ENCODE measurements around the gene OR6V1.

Gene OR6V1

DNA sequence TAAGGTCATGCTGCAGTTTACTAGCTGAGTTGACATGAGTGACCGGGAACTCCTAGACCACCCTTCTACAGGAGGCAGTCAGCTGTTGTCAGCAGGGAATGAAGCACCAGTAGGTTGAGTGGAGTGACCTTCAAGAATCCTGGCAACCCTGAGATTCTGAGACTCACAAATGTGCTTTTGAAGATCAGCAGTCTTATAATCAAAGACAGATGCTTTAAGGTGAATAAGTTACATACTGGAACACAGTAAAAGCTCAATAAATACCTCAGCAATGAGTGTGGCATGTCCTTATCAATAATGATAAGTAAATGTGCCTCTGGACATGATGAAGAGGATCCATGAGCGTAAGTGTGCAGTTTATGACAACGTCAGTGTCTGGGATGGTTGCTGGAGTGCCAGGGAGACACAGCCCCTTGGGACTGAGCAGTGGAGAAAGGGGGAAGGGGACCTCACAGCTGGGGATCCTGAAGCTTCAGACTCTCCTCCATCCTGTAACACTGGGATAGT lies 11.9 kb upstream of the OR6V1 start:
- Histone ChIP-seq H3K4me1 (ENCODE audit: insufficient read depth, low read length, severe bottlenecking) (no peaks in the 10 kb centered on the region), H3K4me3 (ENCODE audit: low read depth, low read length, poor library complexity, severe bottlenecking) (no peak overlapping the region), H3K9me3 (ENCODE audit: low read length) (no peaks in the 10 kb centered on the region), H3F3A (ENCODE audit: insufficient read depth, low read length) (no peaks in the 10 kb centered on the region), H4K20me1 (ENCODE audit: insufficient read depth, low read length) (no peaks in the 10 kb centered on the region), H3K27me3 (ENCODE audit: insufficient read depth, low read length) (no peaks in the 10 kb centered on the region), H3K36me3 (ENCODE audit: insufficient read depth, low read length) (no peaks in the 10 kb centered on the region), H2AFZ (ENCODE audit: low read length) (no peak overlapping the region), H3K79me2 (ENCODE audit: insufficient read depth, low read length) (no peaks in the 10 kb centered on the region), H3K27ac (ENCODE audit: low read depth, low read length, poor library complexity, severe bottlenecking) (no peak overlapping the region), H3K9ac (ENCODE audit: low read length) (no peak overlapping the region), H3K9me2 (ENCODE audit: low read depth, low read length) (no peaks in the 10 kb centered on the region), H3K4me2 (ENCODE audit: low read length) (no peak overlapping the region)
- TF ChIP-seq, protein P1, sequence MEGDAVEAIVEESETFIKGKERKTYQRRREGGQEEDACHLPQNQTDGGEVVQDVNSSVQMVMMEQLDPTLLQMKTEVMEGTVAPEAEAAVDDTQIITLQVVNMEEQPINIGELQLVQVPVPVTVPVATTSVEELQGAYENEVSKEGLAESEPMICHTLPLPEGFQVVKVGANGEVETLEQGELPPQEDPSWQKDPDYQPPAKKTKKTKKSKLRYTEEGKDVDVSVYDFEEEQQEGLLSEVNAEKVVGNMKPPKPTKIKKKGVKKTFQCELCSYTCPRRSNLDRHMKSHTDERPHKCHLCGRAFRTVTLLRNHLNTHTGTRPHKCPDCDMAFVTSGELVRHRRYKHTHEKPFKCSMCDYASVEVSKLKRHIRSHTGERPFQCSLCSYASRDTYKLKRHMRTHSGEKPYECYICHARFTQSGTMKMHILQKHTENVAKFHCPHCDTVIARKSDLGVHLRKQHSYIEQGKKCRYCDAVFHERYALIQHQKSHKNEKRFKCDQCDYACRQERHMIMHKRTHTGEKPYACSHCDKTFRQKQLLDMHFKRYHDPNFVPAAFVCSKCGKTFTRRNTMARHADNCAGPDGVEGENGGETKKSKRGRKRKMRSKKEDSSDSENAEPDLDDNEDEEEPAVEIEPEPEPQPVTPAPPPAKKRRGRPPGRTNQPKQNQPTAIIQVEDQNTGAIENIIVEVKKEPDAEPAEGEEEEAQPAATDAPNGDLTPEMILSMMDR (IDR thresholded peaks at IDR 0.05; ENCODE audit: low read length) = no peak
- no peak for TF ChIP-seq EZH2 (IDR thresholded peaks at IDR 0.05; ENCODE audit: borderline replicate concordance, low read length)

DNA sequence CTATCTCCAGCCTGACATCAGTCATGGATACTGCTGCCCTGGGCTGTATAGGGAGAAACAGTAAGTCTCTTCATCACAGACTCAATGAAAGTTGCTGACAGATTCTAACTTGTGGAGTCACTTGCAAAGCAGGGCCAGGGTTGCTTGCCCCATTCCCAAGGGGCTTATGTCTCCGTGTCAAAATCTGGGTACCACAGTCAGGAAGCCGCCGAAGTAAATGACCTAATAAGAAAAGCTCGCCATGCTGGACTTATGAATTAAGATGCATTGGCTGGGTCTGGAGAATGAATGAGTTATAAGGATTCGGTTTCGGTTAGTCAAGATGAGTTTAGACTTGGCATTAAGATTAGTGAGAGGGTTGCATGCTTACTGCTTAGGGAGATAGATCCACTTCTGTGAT lies 10.8 kb upstream of the OR6V1 start:
- H4K20me1 ChIP-seq (ENCODE audit: insufficient read depth, low read length) = no peaks in the 10 kb centered on the region
- no peaks in the 10 kb centered on the region for H3K36me3 ChIP-seq (ENCODE audit: insufficient read depth, low read length)
- H3F3A ChIP-seq (ENCODE audit: insufficient read depth, low read length) = no peaks in the 10 kb centered on the region
- no peaks in the 10 kb centered on the region for H3K27me3 ChIP-seq (ENCODE audit: insufficient read depth, low read length)
- no peak overlapping the region for H3K4me3 ChIP-seq (ENCODE audit: low read depth, low read length, poor library complexity, severe bottlenecking)
- no peaks in the 10 kb centered on the region for H3K4me1 ChIP-seq (ENCODE audit: insufficient read depth, low read length, severe bottlenecking)
- TF ChIP-seq, protein P1 (IDR thresholded peaks at IDR 0.05; ENCODE audit: low read length) = no peak
- TF ChIP-seq EZH2 (IDR thresholded peaks at IDR 0.05; ENCODE audit: borderline replicate concordance, low read length) = no peak
- H3K27ac ChIP-seq (ENCODE audit: low read depth, low read length, poor library complexity, severe bottlenecking) = no peak overlapping the region
- no peak overlapping the region for H3K4me2 ChIP-seq (ENCODE audit: low read length)
- no peaks in the 10 kb centered on the region for H3K9me2 ChIP-seq (ENCODE audit: low read depth, low read length)
- H3K9me3 ChIP-seq (ENCODE audit: low read length) = no peaks in the 10 kb centered on the region
- no peaks in the 10 kb centered on the region for H3K79me2 ChIP-seq (ENCODE audit: insufficient read depth, low read length)
- H3K9ac ChIP-seq (ENCODE audit: low read length) = no peak overlapping the region
- no peak overlapping the region for H2AFZ ChIP-seq (ENCODE audit: low read length)

DNA sequence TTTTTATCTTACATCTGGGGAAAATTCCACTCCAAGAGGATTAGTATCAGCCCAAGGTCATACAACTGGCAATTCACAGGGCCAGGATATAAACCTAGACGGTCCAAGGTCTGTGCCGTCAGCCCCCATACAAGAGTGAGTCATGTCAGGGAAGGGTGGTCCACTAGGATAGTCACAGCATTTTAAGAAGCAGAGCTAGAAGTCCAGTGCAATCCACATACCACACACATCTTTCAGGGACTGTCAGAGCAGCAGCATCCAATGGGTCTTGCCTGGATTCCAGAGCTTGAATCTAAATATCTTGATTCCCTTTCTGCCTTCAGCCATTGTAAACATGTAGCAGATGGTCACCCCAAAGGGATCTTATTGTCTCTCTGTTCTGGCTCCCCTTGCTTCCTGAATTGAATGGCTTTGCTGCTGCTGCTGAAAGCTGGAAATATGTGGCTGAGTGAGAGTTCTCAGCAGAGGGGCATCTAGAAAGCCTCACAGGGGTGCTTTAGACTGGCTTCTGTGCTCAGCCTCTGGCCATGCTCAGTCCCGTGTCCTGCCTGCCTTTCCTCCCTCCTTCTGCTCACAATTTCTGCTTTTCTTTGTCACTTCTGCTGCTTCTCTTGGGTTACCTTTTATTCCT lies 9.9 kb upstream of the OR6V1 start:
- no peak for TF ChIP-seq EZH2 (IDR thresholded peaks at IDR 0.05; ENCODE audit: borderline replicate concordance, low read length)
- TF ChIP-seq, protein P1 (IDR thresholded peaks at IDR 0.05; ENCODE audit: low read length) = no peak
- Histone ChIP-seq H3F3A (ENCODE audit: insufficient read depth, low read length) (no peaks in the 10 kb centered on the region), H3K9ac (ENCODE audit: low read length) (no peak overlapping the region), H3K9me2 (ENCODE audit: low read depth, low read length) (no peaks in the 10 kb centered on the region), H3K9me3 (ENCODE audit: low read length) (no peaks in the 10 kb centered on the region), H2AFZ (ENCODE audit: low read length) (no peak overlapping the region), H4K20me1 (ENCODE audit: insufficient read depth, low read length) (no peaks in the 10 kb centered on the region), H3K4me2 (ENCODE audit: low read length) (no peak overlapping the region), H3K27ac (ENCODE audit: low read depth, low read length, poor library complexity, severe bottlenecking) (no peak overlapping the region), H3K79me2 (ENCODE audit: insufficient read depth, low read length) (no peaks in the 10 kb centered on the region), H3K36me3 (ENCODE audit: insufficient read depth, low read length) (no peaks in the 10 kb centered on the region), H3K27me3 (ENCODE audit: insufficient read depth, low read length) (no peaks in the 10 kb centered on the region), H3K4me3 (ENCODE audit: low read depth, low read length, poor library complexity, severe bottlenecking) (no peak overlapping the region), H3K4me1 (ENCODE audit: insufficient read depth, low read length, severe bottlenecking) (no peaks in the 10 kb centered on the region)
